GM12878 (cell line): ENCODE measurements around the gene HGS. TPM values are rescaled to one million over a fixed set of nuclear protein-coding genes. Genes with fewer than 3 reads are reported as not detected.

Experiments used
- ATAC-seq: fragments of 200-7000 bp; cut with Tn5 transposase; 3 replicates; pipeline ENCODE4 v1.9.1; 2020; ENCODE audit warnings: mild to moderate bottlenecking, moderate library complexity
- BruUV-seq: library from RNA; stranded (reverse); fragments of 400-500 nt; replicated peaks from 2 replicates; lab custom pipeline; 2021; lab: Mats Ljungman, UMichigan
- CTCF ChIA-PET: fragments of 300-600 bp; sonication (Branson Sonifier 250); formaldehyde crosslinking; extraction: SDS; loops from one replicate; lab custom pipeline; 2021; ENCODE audit warnings: inconsistent platforms; lab: Yijun Ruan, JAX
- POLR2A ChIA-PET: fragments of 350-600 bp; formaldehyde crosslinking; extraction: SDS; loops from one replicate; lab custom pipeline; 2021; ENCODE audit warnings: inconsistent platforms; lab: Charles Lee
- RAD21 ChIA-PET: fragments of 300-600 bp; sonication (Branson Sonifier 250); formaldehyde crosslinking; loops from one replicate; lab custom pipeline; 2023; ENCODE audit warnings: antibody characterized with exemption; ENCODE audit not compliant: unreplicated experiment; lab: Charles Lee
- SMC1A ChIA-PET: fragments of 300-600 bp; sonication (Branson Sonifier 250); formaldehyde crosslinking; loops from one replicate; lab custom pipeline; 2023; ENCODE audit not compliant: unreplicated experiment, uncharacterized antibody; lab: Charles Lee
- DNase-seq: peaks from one replicate; pipeline ENCODE4 v3.0.0-alpha.2; 2011; ENCODE audit warnings: low read depth, low spot score
- FAIRE-seq: peaks from 3 replicates; lab custom pipeline; 2011; peaks lifted over from hg19 to GRCh38; lab: Jason Lieb, UNC
- H2AFZ ChIP-seq: 2 replicates; pipeline ENCODE4 v1.6.0; 2011; ENCODE audit warnings: low read depth, low read length, control low read depth; ENCODE audit not compliant: control insufficient read depth
- H3K27ac ChIP-seq: 2 replicates; pipeline ENCODE4 v1.5.1; 2011; ENCODE audit warnings: control low read depth; ENCODE audit not compliant: control insufficient read depth, insufficient read depth
- H3K27me3 ChIP-seq, 2 experiments: replicated peaks in 1 of 2; 2 replicates each; pipeline versions ENCODE4 v1.6.0 to v1.6.1; 2011; ENCODE audit warnings: low read length in 1 of 2; ENCODE audit not compliant: control insufficient read depth in 2 of 2, insufficient read depth in 2 of 2
- H3K36me3 ChIP-seq, 2 experiments: 2 replicates each; pipeline ENCODE4 v1.5.1; 2011; ENCODE audit warnings: low read length in 1 of 2; ENCODE audit not compliant: control insufficient read depth in 2 of 2, insufficient read depth in 2 of 2
- H3K4me1 ChIP-seq: 2 replicates; pipeline ENCODE4 v1.6.1; 2011; ENCODE audit warnings: mild to moderate bottlenecking, low read length, moderate library complexity, mixed read lengths; ENCODE audit not compliant: control insufficient read depth, insufficient read depth
- H3K4me2 ChIP-seq: 2 replicates; pipeline ENCODE4 v1.6.0; 2011; ENCODE audit warnings: control low read depth; ENCODE audit not compliant: control insufficient read depth, insufficient read depth
- H3K4me3 ChIP-seq: fragments of 200-600 bp; sonication (generic); 2 replicates; pipeline ENCODE4 v1.5.1; 2016
- H3K79me2 ChIP-seq: 2 replicates; pipeline ENCODE4 v1.6.0; 2011; ENCODE audit warnings: low read length; ENCODE audit not compliant: control insufficient read depth, insufficient read depth
- H3K9ac ChIP-seq: 2 replicates; pipeline ENCODE4 v1.8.0; 2011; ENCODE audit warnings: low read length, control low read depth, mixed read lengths; ENCODE audit not compliant: control insufficient read depth, insufficient read depth
- H3K9me3 ChIP-seq: replicated peaks from 3 replicates; pipeline ENCODE4 v1.5.1; 2011; ENCODE audit warnings: mild to moderate bottlenecking, low read length; ENCODE audit not compliant: control insufficient read depth, insufficient read depth
- H4K20me1 ChIP-seq: 2 replicates; pipeline ENCODE4 v1.6.0; 2011; ENCODE audit not compliant: control insufficient read depth, insufficient read depth
- KLF5 ChIP-seq: fragments of 450-650 bp; IDR thresholded peaks from 2 replicates; pipeline ENCODE4 v1.6.1; 2014; ENCODE audit warnings: mild to moderate bottlenecking; ENCODE audit not compliant: partially characterized antibody
- NR2C2 ChIP-seq: IDR thresholded peaks from 2 replicates; pipeline ENCODE4 v1.6.1; 2011; ENCODE audit warnings: borderline replicate concordance, low read depth; ENCODE audit not compliant: control insufficient read depth, insufficient read length
- RBBP5 ChIP-seq: fragments of 200-600 bp; sonication (generic); conservative IDR thresholded peaks from 2 replicates; pipeline ENCODE4 v1.6.1; 2016
- SRF ChIP-seq, 2 experiments: IDR thresholded peaks; 2 replicates each; pipeline ENCODE4 v1.6.1; 2011; ENCODE audit warnings: low read depth in 2 of 2, low read length in 2 of 2, mild to moderate bottlenecking in 1 of 2, moderate library complexity in 1 of 2
- WRNIP1 ChIP-seq: IDR thresholded peaks from 2 replicates; pipeline ENCODE4 v1.6.1; 2011; ENCODE audit warnings: low read depth, low read length, improper control_type of control experiment, borderline replicate concordance
- WGBS: methylation state at CpG from one replicate; pipeline ENCODE4 v1.1.6; 2016; ENCODE audit warnings: low lambda C conversion rate; ENCODE audit not compliant: insufficient replicate concordance, insufficient coverage; ENCODE audit errors: missing lambda C conversion rate; 5-methylcytosine and 5-hydroxymethylcytosine counted together
- in situ Hi-C: fragments of 300-500 bp; cut with MboI; formaldehyde crosslinking; loops from 9 replicates; pipeline ENCODE4 v1.14.3; 2018; ENCODE audit warnings: mixed read lengths
- intact Hi-C: fragments of 100-400 bp; cut with micrococcal nuclease; formaldehyde crosslinking; loops from one replicate; pipeline ENCODE4 v1.14.2; 2022; ENCODE audit not compliant: unreplicated experiment
- polyA plus RNA-seq, 11 experiments: library from polyadenylated mRNA; depleted of rRNA in 4 of 11; unstranded in 6 of 11; stranded (reverse) in 5 of 11; fragments of >200 nt; fragmentation: Nextera tagmentation in 4 of 11; fragmentation: Illumina TruSeq in 1 of 11; extraction: Ambion mirVana in 4 of 11; extraction: Trizol in 1 of 11; gene quantifications; 1 replicate in 1 of 11; 2 replicates in 10 of 11; pipeline versions ENCODE4 v1.2.1 to v1.2.3, GENCODE V29; 2011 to 2016; ENCODE audit warnings: inconsistent platforms in 2 of 11, missing spikeins in 2 of 11, low read depth in 1 of 11
- total RNA-seq, 4 experiments: library from RNA; depleted of rRNA in 3 of 4; stranded (reverse); fragments of >200 nt in 3 of 4; fragmentation: Illumina TruSeq in 1 of 4; extraction: Trizol in 1 of 4; gene quantifications; 2 replicates each; pipeline versions ENCODE4 v1.2.1 to v1.2.3, GENCODE V29; 2013 to 2021
- TF ChIP-seq, protein P1 (sequence below): fragments of 450-650 bp; formaldehyde crosslinking; IDR thresholded peaks from 2 replicates; pipeline ENCODE4 v1.5.0; 2022; ENCODE audit warnings: mild to moderate bottlenecking, missing genetic modification characterization
- TF ChIP-seq, protein P2 (sequence below): fragments of 450-650 bp; conservative IDR thresholded peaks from 2 replicates; pipeline ENCODE4 v1.6.1; 2017; ENCODE audit warnings: mild to moderate bottlenecking, moderate library complexity
- TF ChIP-seq, protein P3 (sequence below): fragments of 450-650 bp; IDR thresholded peaks from 2 replicates; pipeline ENCODE4 v1.6.1; 2017; ENCODE audit warnings: mild to moderate bottlenecking, low read depth, inconsistent platforms; ENCODE audit not compliant: poor library complexity, severe bottlenecking
- TF ChIP-seq, protein P4 (sequence below): IDR thresholded peaks from 2 replicates; pipeline ENCODE4 v1.6.1; 2012; ENCODE audit warnings: low read depth, low read length, improper control_type of control experiment

Gene HGS
- total and polyA plus RNA-seq, 10 of the 15 experiments (the other 5 are each of a cell fraction or from before 2014, with no cell fraction given) = 2.2 to 85.6 (median 55.3) TPM

DNA sequence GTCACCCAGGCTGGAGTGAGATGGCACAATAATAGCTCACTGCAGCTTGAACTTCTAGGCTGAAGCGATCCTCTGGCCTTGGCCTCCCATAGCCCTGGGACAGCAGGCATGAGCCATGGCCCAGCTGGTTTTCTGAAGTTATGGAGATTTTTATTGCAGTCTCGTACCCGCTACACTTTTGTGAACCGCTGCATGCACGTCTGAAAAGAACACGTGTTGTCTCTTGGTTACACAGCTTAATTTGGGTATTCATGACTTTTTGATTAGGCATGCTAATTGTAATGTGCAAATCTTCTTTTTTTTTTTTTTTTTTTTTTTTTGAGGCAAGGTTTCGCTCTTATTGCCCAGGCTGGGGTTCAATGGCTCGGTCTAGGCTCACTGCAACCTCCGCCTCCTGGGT lies 41.6 kb downstream of the HGS start:
- in situ Hi-C loops = no loop called here
- POLR2A ChIA-PET = interaction anchor here (0.6 to 0.9 kb wide), 4 partner anchors 13 to 414 kb away, joined by 3 to 7 read pairs (median 6); no protein-coding TSS in a partner anchor
- 39% methylated on average over 7 of the region's 9 CpGs for WGBS

DNA sequence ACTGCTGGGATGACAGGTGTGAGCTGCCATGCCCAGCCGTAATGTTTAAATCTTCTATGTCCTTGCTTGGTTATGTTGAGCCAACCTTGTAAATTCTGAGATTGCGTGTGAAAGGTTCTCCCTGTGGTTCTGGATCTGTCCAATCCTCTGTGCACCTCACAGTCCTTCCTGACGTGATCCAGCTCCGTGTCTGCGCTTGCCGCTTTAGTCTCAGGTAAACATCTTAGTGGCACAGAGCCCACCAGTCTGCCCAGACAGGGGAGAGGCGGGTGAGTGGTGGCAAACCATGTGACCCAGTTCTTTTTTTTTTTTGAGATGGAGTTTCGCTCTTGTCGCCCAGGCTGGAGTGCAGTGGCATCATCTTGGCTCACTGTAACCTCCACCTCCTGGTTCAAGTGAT lies 42.2 kb downstream of the HGS start:
- in situ Hi-C loops = no loop called here
- SMC1A ChIA-PET = no interaction called here
- FAIRE-seq = no peak
- TF ChIP-seq, protein P1, sequence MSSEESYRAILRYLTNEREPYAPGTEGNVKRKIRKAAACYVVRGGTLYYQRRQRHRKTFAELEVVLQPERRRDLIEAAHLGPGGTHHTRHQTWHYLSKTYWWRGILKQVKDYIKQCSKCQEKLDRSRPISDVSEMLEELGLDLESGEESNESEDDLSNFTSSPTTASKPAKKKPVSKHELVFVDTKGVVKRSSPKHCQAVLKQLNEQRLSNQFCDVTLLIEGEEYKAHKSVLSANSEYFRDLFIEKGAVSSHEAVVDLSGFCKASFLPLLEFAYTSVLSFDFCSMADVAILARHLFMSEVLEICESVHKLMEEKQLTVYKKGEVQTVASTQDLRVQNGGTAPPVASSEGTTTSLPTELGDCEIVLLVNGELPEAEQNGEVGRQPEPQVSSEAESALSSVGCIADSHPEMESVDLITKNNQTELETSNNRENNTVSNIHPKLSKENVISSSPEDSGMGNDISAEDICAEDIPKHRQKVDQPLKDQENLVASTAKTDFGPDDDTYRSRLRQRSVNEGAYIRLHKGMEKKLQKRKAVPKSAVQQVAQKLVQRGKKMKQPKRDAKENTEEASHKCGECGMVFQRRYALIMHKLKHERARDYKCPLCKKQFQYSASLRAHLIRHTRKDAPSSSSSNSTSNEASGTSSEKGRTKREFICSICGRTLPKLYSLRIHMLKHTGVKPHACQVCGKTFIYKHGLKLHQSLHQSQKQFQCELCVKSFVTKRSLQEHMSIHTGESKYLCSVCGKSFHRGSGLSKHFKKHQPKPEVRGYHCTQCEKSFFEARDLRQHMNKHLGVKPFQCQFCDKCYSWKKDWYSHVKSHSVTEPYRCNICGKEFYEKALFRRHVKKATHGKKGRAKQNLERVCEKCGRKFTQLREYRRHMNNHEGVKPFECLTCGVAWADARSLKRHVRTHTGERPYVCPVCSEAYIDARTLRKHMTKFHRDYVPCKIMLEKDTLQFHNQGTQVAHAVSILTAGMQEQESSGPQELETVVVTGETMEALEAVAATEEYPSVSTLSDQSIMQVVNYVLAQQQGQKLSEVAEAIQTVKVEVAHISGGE (CRISPR knock-in tag) = no peak
- TF ChIP-seq WRNIP1 = no peak
- TF ChIP-seq, protein P2, sequence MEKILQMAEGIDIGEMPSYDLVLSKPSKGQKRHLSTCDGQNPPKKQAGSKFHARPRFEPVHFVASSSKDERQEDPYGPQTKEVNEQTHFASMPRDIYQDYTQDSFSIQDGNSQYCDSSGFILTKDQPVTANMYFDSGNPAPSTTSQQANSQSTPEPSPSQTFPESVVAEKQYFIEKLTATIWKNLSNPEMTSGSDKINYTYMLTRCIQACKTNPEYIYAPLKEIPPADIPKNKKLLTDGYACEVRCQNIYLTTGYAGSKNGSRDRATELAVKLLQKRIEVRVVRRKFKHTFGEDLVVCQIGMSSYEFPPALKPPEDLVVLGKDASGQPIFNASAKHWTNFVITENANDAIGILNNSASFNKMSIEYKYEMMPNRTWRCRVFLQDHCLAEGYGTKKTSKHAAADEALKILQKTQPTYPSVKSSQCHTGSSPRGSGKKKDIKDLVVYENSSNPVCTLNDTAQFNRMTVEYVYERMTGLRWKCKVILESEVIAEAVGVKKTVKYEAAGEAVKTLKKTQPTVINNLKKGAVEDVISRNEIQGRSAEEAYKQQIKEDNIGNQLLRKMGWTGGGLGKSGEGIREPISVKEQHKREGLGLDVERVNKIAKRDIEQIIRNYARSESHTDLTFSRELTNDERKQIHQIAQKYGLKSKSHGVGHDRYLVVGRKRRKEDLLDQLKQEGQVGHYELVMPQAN = no peak
- no peak for TF ChIP-seq NR2C2
- no peak for TF ChIP-seq KLF5
- TF ChIP-seq, protein P3, sequence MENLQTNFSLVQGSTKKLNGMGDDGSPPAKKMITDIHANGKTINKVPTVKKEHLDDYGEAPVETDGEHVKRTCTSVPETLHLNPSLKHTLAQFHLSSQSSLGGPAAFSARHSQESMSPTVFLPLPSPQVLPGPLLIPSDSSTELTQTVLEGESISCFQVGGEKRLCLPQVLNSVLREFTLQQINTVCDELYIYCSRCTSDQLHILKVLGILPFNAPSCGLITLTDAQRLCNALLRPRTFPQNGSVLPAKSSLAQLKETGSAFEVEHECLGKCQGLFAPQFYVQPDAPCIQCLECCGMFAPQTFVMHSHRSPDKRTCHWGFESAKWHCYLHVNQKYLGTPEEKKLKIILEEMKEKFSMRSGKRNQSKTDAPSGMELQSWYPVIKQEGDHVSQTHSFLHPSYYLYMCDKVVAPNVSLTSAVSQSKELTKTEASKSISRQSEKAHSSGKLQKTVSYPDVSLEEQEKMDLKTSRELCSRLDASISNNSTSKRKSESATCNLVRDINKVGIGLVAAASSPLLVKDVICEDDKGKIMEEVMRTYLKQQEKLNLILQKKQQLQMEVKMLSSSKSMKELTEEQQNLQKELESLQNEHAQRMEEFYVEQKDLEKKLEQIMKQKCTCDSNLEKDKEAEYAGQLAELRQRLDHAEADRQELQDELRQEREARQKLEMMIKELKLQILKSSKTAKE = no peak

More for the DNA sequence above, 41.6 kb downstream of the HGS start:
- DNase-seq = no peak
- no TSS peak for BruUV-seq
- Histone ChIP-seq H3K9ac (no peak overlapping the region), H3K9me3 (no peaks in the 10 kb centered on the region), H3K36me3 (no peaks in the 10 kb centered on the region), H3K4me3 (no peak overlapping the region), H3K27ac (no peak overlapping the region), H4K20me1 (no peaks in the 10 kb centered on the region), H2AFZ (no peak overlapping the region), H3K79me2 (no peaks in the 10 kb centered on the region), H3K27me3 (no peaks in the 10 kb centered on the region), H3K4me1 (no peaks in the 10 kb centered on the region; the same call in 1 of the 2 replicates), H3K4me2 (no peak overlapping the region)
- ATAC-seq = no peak
- SMC1A ChIA-PET = no interaction called here
- FAIRE-seq = no peak
- CTCF ChIA-PET = interaction anchor here (0.6 to 1.2 kb wide), 2 partner anchors 9 to 70 kb away, joined by 3 read pairs; no protein-coding TSS in a partner anchor
- intact Hi-C loops = no loop called here
- TF ChIP-seq SRF (IDR thresholded peaks at IDR 0.05; ENCODE audit: low read depth in 2 of 2, low read length in 2 of 2) (no peak), RBBP5 (no peak)
- TF ChIP-seq, protein P4, sequence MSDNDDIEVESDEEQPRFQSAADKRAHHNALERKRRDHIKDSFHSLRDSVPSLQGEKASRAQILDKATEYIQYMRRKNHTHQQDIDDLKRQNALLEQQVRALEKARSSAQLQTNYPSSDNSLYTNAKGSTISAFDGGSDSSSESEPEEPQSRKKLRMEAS = no peak
- RAD21 ChIA-PET = no interaction called here

More for the DNA sequence above, 42.2 kb downstream of the HGS start:
- DNase-seq = no peak
- ATAC-seq = no peak
- no peaks in the 10 kb centered on the region; the same call in 1 of the 2 replicates for H3K4me1 ChIP-seq
- no peak overlapping the region for H3K4me2 ChIP-seq
- H2AFZ ChIP-seq = no peak overlapping the region
- H3K4me3 ChIP-seq = no peak overlapping the region
- BruUV-seq = no TSS peak
- H3K79me2 ChIP-seq = no peaks in the 10 kb centered on the region
- 50% methylated on average over 7 of the region's 9 CpGs for WGBS
- H3K9me3 ChIP-seq = no peaks in the 10 kb centered on the region
- no peaks in the 10 kb centered on the region for H3K27me3 ChIP-seq
- no peak overlapping the region for H3K9ac ChIP-seq
- no peak overlapping the region for H3K27ac ChIP-seq
- intact Hi-C loops = no loop called here
- CTCF ChIA-PET = no interaction called here
- no peaks in the 10 kb centered on the region for H4K20me1 ChIP-seq
- no peaks in the 10 kb centered on the region for H3K36me3 ChIP-seq
- POLR2A ChIA-PET = no interaction called here
- RAD21 ChIA-PET = no interaction called here
